ENCODE measurements around the gene CFAP77. TPM values are rescaled to one million over a fixed set of nuclear protein-coding genes. Genes with fewer than 3 reads are reported as not detected.

Gene CFAP77
- total and polyA plus RNA-seq, 10 of the 15 experiments (the other 5 are each of a cell fraction or from before 2014, with no cell fraction given), result 0.33 TPM; not detected in 9

GRCh38 chr9:132518626-132519025 is 108.6 kb downstream of the CFAP77 start:
- Histone ChIP-seq H4K20me1 (ENCODE audit: control insufficient read depth, insufficient read depth) (no peaks in the 10 kb centered on the region), H3K4me3 (no peak overlapping the region), H3K27ac (ENCODE audit: control insufficient read depth, insufficient read depth) (no peak overlapping the region), H3K36me3 (ENCODE audit: control insufficient read depth in 2 of 2, insufficient read depth in 2 of 2, low read length in 1 of 2) (no peaks in the 10 kb centered on the region), H3K4me1 (ENCODE audit: control insufficient read depth, insufficient read depth, low read length) (no peaks in the 10 kb centered on the region), H3K79me2 (ENCODE audit: control insufficient read depth, insufficient read depth, low read length) (no peaks in the 10 kb centered on the region), H3K27me3 (replicated peaks in 1 of 2; ENCODE audit: control insufficient read depth in 2 of 2, insufficient read depth in 2 of 2, low read length in 1 of 2) (peaks cover 0 to 1% of the 10 kb centered on the region in 2 experiments; a peak in 2 of 4 replicates), H3K9me3 (replicated peaks; ENCODE audit: control insufficient read depth, insufficient read depth, low read length) (no peaks in the 10 kb centered on the region), H2AFZ (ENCODE audit: control insufficient read depth, low read depth, low read length) (no peak overlapping the region), H3K4me2 (ENCODE audit: control insufficient read depth, insufficient read depth) (no peak overlapping the region), H3K9ac (ENCODE audit: control insufficient read depth, insufficient read depth, low read length) (no peak overlapping the region)
- WGBS (ENCODE audit: insufficient coverage, insufficient replicate concordance, low lambda C conversion rate, missing lambda C conversion rate), result 32% methylated on average over 11 of the region's 11 CpGs
- intact Hi-C loops (cut with micrococcal nuclease; ENCODE audit: unreplicated experiment), result no loop called here
- ChIA-PET RAD21 (ENCODE audit: unreplicated experiment) (no interaction called here), CTCF (interaction anchor here (0.6 to 0.7 kb wide), 2 partner anchors 44 to 1169 kb away, joined by 3 read pairs; no protein-coding TSS in a partner anchor), POLR2A (no interaction called here), SMC1A (ENCODE audit: uncharacterized antibody, unreplicated experiment) (no interaction called here)
- no peak for ATAC-seq
- DNase-seq (ENCODE audit: low read depth, low spot score), result no peak
- no peak for FAIRE-seq
- no peak for TF ChIP-seq CREM (IDR thresholded peaks at IDR 0.05; ENCODE audit: low read depth)
- no peak for TF ChIP-seq PAX8 (IDR thresholded peaks at IDR 0.05)
- no peak for TF ChIP-seq ELK1 (IDR thresholded peaks at IDR 0.05; ENCODE audit: low read depth, low read length)
- BruUV-seq (replicated peaks), result no TSS peak
- in situ Hi-C loops (cut with MboI), result no loop called here

- H3K9me3 ChIP-seq (replicated peaks; ENCODE audit: control insufficient read depth, insufficient read depth, low read length), result no peaks in the 10 kb centered on the region
- CTCF ChIA-PET, result interaction anchor here (0.6 kb wide), 1 partner anchor 1169 kb away, joined by 3 read pairs; no protein-coding TSS in a partner anchor
- intact Hi-C loops (cut with micrococcal nuclease; ENCODE audit: unreplicated experiment), result no loop called here
- 0% methylated on average over 1 of the region's 2 CpGs for WGBS (ENCODE audit: insufficient coverage, insufficient replicate concordance, low lambda C conversion rate, missing lambda C conversion rate)
- no peak overlapping the region for H3K9ac ChIP-seq (ENCODE audit: control insufficient read depth, insufficient read depth, low read length)
- H3K27me3 ChIP-seq (replicated peaks in 1 of 2; ENCODE audit: control insufficient read depth in 2 of 2, insufficient read depth in 2 of 2, low read length in 1 of 2), result peaks cover 0 to 1% of the 10 kb centered on the region in 2 experiments; a peak in 2 of 4 replicates
- no peaks in the 10 kb centered on the region for H3K36me3 ChIP-seq (ENCODE audit: control insufficient read depth in 2 of 2, insufficient read depth in 2 of 2, low read length in 1 of 2)
- POLR2A ChIA-PET, result no interaction called here
- H4K20me1 ChIP-seq (ENCODE audit: control insufficient read depth, insufficient read depth), result no peaks in the 10 kb centered on the region
- FAIRE-seq, result no peak
- no peak overlapping the region for H3K27ac ChIP-seq (ENCODE audit: control insufficient read depth, insufficient read depth)
- H3K4me1 ChIP-seq (ENCODE audit: control insufficient read depth, insufficient read depth, low read length), result no peaks in the 10 kb centered on the region
- H2AFZ ChIP-seq (ENCODE audit: control insufficient read depth, low read depth, low read length), result no peak overlapping the region
- ATAC-seq, result no peak
- in situ Hi-C loops (cut with MboI), result no loop called here
- BruUV-seq (replicated peaks), result no TSS peak
- no peak overlapping the region for H3K4me2 ChIP-seq (ENCODE audit: control insufficient read depth, insufficient read depth)
- RAD21 ChIA-PET (ENCODE audit: unreplicated experiment), result no interaction called here
- no peak overlapping the region for H3K4me3 ChIP-seq
- no peaks in the 10 kb centered on the region for H3K79me2 ChIP-seq (ENCODE audit: control insufficient read depth, insufficient read depth, low read length)
- SMC1A ChIA-PET (ENCODE audit: uncharacterized antibody, unreplicated experiment), result no interaction called here
- no peak for DNase-seq (ENCODE audit: low read depth, low spot score)
- TF ChIP-seq POLR2A (IDR thresholded peaks at IDR 0.05; ENCODE audit: low read depth, low read length) (no peak), KDM1A (IDR thresholded peaks at IDR 0.05; ENCODE audit: borderline replicate concordance) (no peak), HDGF (IDR thresholded peaks at IDR 0.05) (no peak), ZNF687 (IDR thresholded peaks at IDR 0.05) (no peak), TARDBP (IDR thresholded peaks at IDR 0.05; ENCODE audit: borderline replicate concordance) (no peak)
Observed at GRCh38 chr9:132519033-132519432, 109.0 kb downstream of the CFAP77 start.
